Osteoblast (primary cell): ENCODE data around the gene EFCAB7. TPM values are rescaled to one million over a fixed set of nuclear protein-coding genes. Genes with fewer than 3 reads are reported as not detected.

Source experiments
- DNase-seq: peaks from one replicate; pipeline ENCODE4 v3.0.0; 2011; ENCODE audit warnings: low spot score, mixed read lengths; ENCODE audit not compliant: insufficient read length; ENCODE audit errors: missing footprints
- H2AFZ ChIP-seq: 2 replicates; pipeline ENCODE4 v1.6.0; 2011; ENCODE audit warnings: mild to moderate bottlenecking, low read length
- H3K27ac ChIP-seq: 2 replicates; pipeline ENCODE4 v1.5.1; 2011; ENCODE audit warnings: mild to moderate bottlenecking, low read depth, low read length, moderate library complexity
- H3K27me3 ChIP-seq: 2 replicates; pipeline ENCODE4 v1.6.0; 2012; ENCODE audit warnings: mild to moderate bottlenecking, control low read depth, inconsistent platforms, low read length, moderate library complexity; ENCODE audit not compliant: insufficient read depth
- H3K36me3 ChIP-seq: 2 replicates; pipeline ENCODE4 v1.5.1; 2011; ENCODE audit warnings: mild to moderate bottlenecking, low read length, control low read depth, moderate library complexity; ENCODE audit not compliant: insufficient read depth
- H3K4me1 ChIP-seq: 2 replicates; pipeline ENCODE4 v1.5.1; 2011; ENCODE audit warnings: mild to moderate bottlenecking, low read length, control low read depth, moderate library complexity; ENCODE audit not compliant: insufficient read depth
- H3K4me2 ChIP-seq: 2 replicates; pipeline ENCODE4 v1.6.0; 2011; ENCODE audit warnings: mild to moderate bottlenecking, low read length; ENCODE audit not compliant: insufficient read depth
- H3K4me3 ChIP-seq: fragments of 200-600 bp; sonication (generic); 3 replicates; pipeline ENCODE4 v1.5.1; 2012; ENCODE audit warnings: mild to moderate bottlenecking, low read length, inconsistent platforms; ENCODE audit not compliant: insufficient read depth
- H3K79me2 ChIP-seq: 2 replicates; pipeline ENCODE4 v1.6.0; 2012; ENCODE audit warnings: mild to moderate bottlenecking, low read length, control low read depth, inconsistent platforms; ENCODE audit not compliant: insufficient read depth
- H3K9me3 ChIP-seq: 2 replicates; pipeline ENCODE4 v1.5.1; 2011; ENCODE audit warnings: low read depth, low read length, control low read depth
- H4K20me1 ChIP-seq: 2 replicates; pipeline ENCODE4 v1.6.0; 2012; ENCODE audit warnings: mild to moderate bottlenecking, low read length, control low read depth; ENCODE audit not compliant: insufficient read depth
- CTCF ChIP-seq: IDR thresholded peaks from 2 replicates; pipeline ENCODE4 v1.5.1; 2011; ENCODE audit warnings: mild to moderate bottlenecking, low read depth, low read length, moderate library complexity; ENCODE audit errors: extremely low read depth
- total RNA-seq: library from RNA; depleted of rRNA; stranded (reverse); fragments of >200 nt; gene quantifications from 2 replicates; pipeline ENCODE4 v1.2.3, GENCODE V29; 2012

EFCAB7 gene
- total RNA-seq, 1 donor, result 11.9 TPM

- H3K4me3 ChIP-seq, result no peak overlapping the region
- no peak for DNase-seq
- H3K27ac ChIP-seq, result no peak overlapping the region
- no peaks in the 10 kb centered on the region for H3K9me3 ChIP-seq
- no peaks in the 10 kb centered on the region for H4K20me1 ChIP-seq
- no peak overlapping the region for H3K4me2 ChIP-seq
- no peaks in the 10 kb centered on the region for H3K79me2 ChIP-seq
- TF ChIP-seq CTCF, result no peak
- no peaks in the 10 kb centered on the region for H3K4me1 ChIP-seq
- H2AFZ ChIP-seq, result no peak overlapping the region
- H3K36me3 ChIP-seq, result peaks cover 4% of the 10 kb centered on the region
- H3K27me3 ChIP-seq, result no peaks in the 10 kb centered on the region
Measured at GRCh38 chr1:63534406-63534805, 11.1 kb downstream of the EFCAB7 start.

GRCh38 chr1:63537006-63537405 is 13.7 kb downstream of the EFCAB7 start:
- no peak for TF ChIP-seq CTCF

GRCh38 chr1:63537940-63538339 is 14.6 kb downstream of the EFCAB7 start:
- DNase-seq, result peak; percentile 17
- Histone ChIP-seq H3K9me3 (no peaks in the 10 kb centered on the region), H3K36me3 (peaks cover 4% of the 10 kb centered on the region), H3K4me1 (no peaks in the 10 kb centered on the region), H3K79me2 (no peaks in the 10 kb centered on the region), H4K20me1 (no peaks in the 10 kb centered on the region), H3K27me3 (no peaks in the 10 kb centered on the region), H3K4me2 (no peak overlapping the region), H3K4me3 (no peak overlapping the region), H2AFZ (no peak overlapping the region), H3K27ac (no peak overlapping the region)
- TF ChIP-seq CTCF, result peak; percentile 50

More at GRCh38 chr1:63537006-63537405, 13.7 kb downstream of the EFCAB7 start:
- Histone ChIP-seq H3K4me2 (no peak overlapping the region), H3K4me1 (no peaks in the 10 kb centered on the region), H4K20me1 (no peaks in the 10 kb centered on the region), H3K27ac (no peak overlapping the region), H3K36me3 (peaks cover 4% of the 10 kb centered on the region), H3K9me3 (no peaks in the 10 kb centered on the region), H2AFZ (no peak overlapping the region), H3K27me3 (no peaks in the 10 kb centered on the region), H3K79me2 (no peaks in the 10 kb centered on the region), H3K4me3 (no peak overlapping the region)
- DNase-seq, result no peak

- H3K27ac ChIP-seq, result peak overlapping the region; percentile 13
- peak; percentile 2 for DNase-seq
- H3K36me3 ChIP-seq, result no peaks in the 10 kb centered on the region
- peaks cover 9% of the 10 kb centered on the region for H3K4me1 ChIP-seq
- H4K20me1 ChIP-seq, result no peaks in the 10 kb centered on the region
- H3K4me3 ChIP-seq, result no peak overlapping the region
- no peaks in the 10 kb centered on the region for H3K9me3 ChIP-seq
- no peaks in the 10 kb centered on the region for H3K79me2 ChIP-seq
- H3K4me2 ChIP-seq, result no peak overlapping the region
- no peaks in the 10 kb centered on the region for H3K27me3 ChIP-seq
- no peak overlapping the region for H2AFZ ChIP-seq
- no peak for TF ChIP-seq CTCF
Measured at GRCh38 chr1:63545780-63546179, 22.5 kb downstream of the EFCAB7 start.
